Right lobe of liver (tissue), 6 donors: ENCODE results near the gene SCCPDH. TPM values are rescaled to one million over a fixed set of nuclear protein-coding genes. Genes with fewer than 3 reads are reported as not detected.
A peak's percentile ranks its signal among the peaks of the same experiment; 100 is the strongest.

Experiments
- ATAC-seq, 4 donors: fragments of 200-7000 bp; cut with Tn5 transposase; one replicate each; pipeline ENCODE4 v1.9.1; 2020; ENCODE audit warnings: mild to moderate bottlenecking in 4 of 4, moderate library complexity in 4 of 4
- DNase-seq, 3 donors: peaks; one replicate each; pipeline ENCODE4 v3.0.0-alpha.2; 2020
- H3K27ac ChIP-seq, 3 donors: fragments of 200-600 bp; one replicate each; pipeline ENCODE4 v1.8.0; 2022
- H3K27me3 ChIP-seq, 2 donors: fragments of 200-600 bp; one replicate each; pipeline ENCODE4 v1.8.0; 2022
- H3K36me3 ChIP-seq, 4 donors: fragments of 200-600 bp; sonication (generic) in 1 of 4; one replicate each; pipeline versions ENCODE4 v1.5.1 to v1.8.0; 2017 to 2022; ENCODE audit warnings: control low read depth in 1 of 4
- H3K4me1 ChIP-seq, 4 donors: fragments of 200-600 bp; sonication (generic) in 1 of 4; one replicate each; pipeline versions ENCODE4 v1.5.1 to v1.8.0; 2017 to 2022; ENCODE audit warnings: control low read depth in 1 of 4
- H3K4me3 ChIP-seq, 3 donors: fragments of 200-600 bp; one replicate each; pipeline ENCODE4 v1.8.0; 2022
- H3K9me3 ChIP-seq, 4 donors: fragments of 200-600 bp; sonication (generic) in 1 of 4; one replicate each; pipeline versions ENCODE4 v1.5.1 to v1.8.0; 2017 to 2022; ENCODE audit warnings: control low read depth in 1 of 4
- CTCF ChIP-seq, 4 donors: fragments of 200-600 bp in 3 of 4; fragments of 450-650 bp in 1 of 4; IDR thresholded peaks; one replicate each; pipeline versions ENCODE4 v1.5.1 to v1.8.0; 2016 to 2022; ENCODE audit warnings: antibody characterized with exemption in 4 of 4, mild to moderate bottlenecking in 2 of 4
- POLR2A ChIP-seq: fragments of 450-650 bp; IDR thresholded peaks from one replicate; pipeline ENCODE4 v1.6.1; 2017; ENCODE audit warnings: antibody characterized with exemption, mild to moderate bottlenecking
- WGBS: methylation state at CpG from one replicate; pipeline ENCODE4 v1.1.6; 2018; ENCODE audit warnings: low coverage, low lambda C conversion rate; ENCODE audit not compliant: insufficient coverage; ENCODE audit errors: missing lambda C conversion rate; 5-methylcytosine and 5-hydroxymethylcytosine counted together
- intact Hi-C, 2 donors: fragments of 100-400 bp; cut with DNase I; formaldehyde crosslinking; loops; one replicate each; pipeline versions ENCODE4 v1.11.2 to v1.14.1; 2022
- total RNA-seq, 6 experiments: library from RNA; depleted of rRNA in 2 of 6; stranded (reverse); fragments of >200 nt in 2 of 6; fragmentation: NEBNext Ultra II Directional in 3 of 6; extraction: Animal tissue kit (Norgen Biotek cat#: 25700) in 3 of 6; gene quantifications; one replicate each; pipeline versions ENCODE4 v1.1.0 to v1.2.4, GENCODE V29; 2016 to 2023
- donor health status: DM: no; HTN: yes; CAD: no.
- donor health status: DM: no; HTN: no; CAD: no.
- donor health status: DM: no; HTN: no; CAD: no.
- donor health status: DM: no; HTN: yes; CAD: no.
- donor health status: DM: no; HTN: yes; CAD: no.

Gene SCCPDH
- total RNA-seq, 6 experiments from 2014 or later = 80.3 to 125 (median 85.3) TPM

GRCh38 chr1:246782120-246782900, 58.1 kb downstream of the SCCPDH start:
- DNase-seq (no peak), ATAC-seq (peak in 3 of 4 donors; percentile 9 to 31 (median 22))
- H3K4me3 ChIP-seq = no peak overlapping the region
- no peak overlapping the region for H3K27ac ChIP-seq
- no peaks in the 10 kb centered on the region for H3K9me3 ChIP-seq
- no peaks in the 10 kb centered on the region for H3K4me1 ChIP-seq
- no peaks in the 10 kb centered on the region for H3K27me3 ChIP-seq
- peaks cover 0 to 27% (median 9%) of the 10 kb centered on the region in 4 donors for H3K36me3 ChIP-seq
- WGBS = 52% methylated on average over 10 of the region's 16 CpGs
- TF ChIP-seq CTCF (IDR thresholded peaks at IDR 0.05) (no peak), POLR2A (no peak)
- intact Hi-C loops = no loop called here

GRCh38 chr1:246784621-246785493, 60.6 kb downstream of the SCCPDH start:
- Histone ChIP-seq H3K4me1 (peaks cover 0 to 15% (median 2%) of the 10 kb centered on the region in 4 donors), H3K4me3 (no peak overlapping the region), H3K9me3 (no peaks in the 10 kb centered on the region), H3K36me3 (peaks cover 0 to 11% (median 3%) of the 10 kb centered on the region in 4 donors), H3K27me3 (no peaks in the 10 kb centered on the region), H3K27ac (no peak overlapping the region)
- ATAC-seq (peak; percentile 37 to 74 (median 40)), DNase-seq (peak in 1 of 3 donors; percentile 52)
- intact Hi-C loops = no loop called here
- TF ChIP-seq CTCF (IDR thresholded peaks at IDR 0.05) = no peak
- no peak for TF ChIP-seq POLR2A
- WGBS = 34% methylated on average over 12 of the region's 19 CpGs

- peak in 1 of 3 donors; percentile 21 for DNase-seq
- ATAC-seq = no peak
- Histone ChIP-seq H3K4me1 (peaks cover 0 to 15% (median 2%) of the 10 kb centered on the region in 4 donors), H3K36me3 (peaks cover 0 to 3% (median 2%) of the 10 kb centered on the region in 4 donors), H3K27ac (no peak overlapping the region), H3K27me3 (no peaks in the 10 kb centered on the region), H3K9me3 (no peaks in the 10 kb centered on the region), H3K4me3 (no peak overlapping the region)
- no peak for TF ChIP-seq CTCF (IDR thresholded peaks at IDR 0.05)
- TF ChIP-seq POLR2A = no peak
- intact Hi-C loops = no loop called here
- 81% methylated on average over 15 of the region's 18 CpGs for WGBS
Measured at GRCh38 chr1:246785494-246786111, 61.4 kb downstream of the SCCPDH start.

GRCh38 chr1:246786606-246787238, 62.5 kb downstream of the SCCPDH start:
- Histone ChIP-seq H3K27ac (no peak overlapping the region), H3K4me3 (no peak overlapping the region), H3K9me3 (no peaks in the 10 kb centered on the region), H3K27me3 (no peaks in the 10 kb centered on the region), H3K4me1 (peaks cover 0 to 15% (median 2%) of the 10 kb centered on the region in 4 donors), H3K36me3 (no peaks in the 10 kb centered on the region)
- ATAC-seq = peak in 2 of 4 donors; percentile 15 to 35
- peak in 1 of 3 donors; percentile 65 for DNase-seq
- 68% methylated on average over 8 of the region's 19 CpGs for WGBS
- TF ChIP-seq CTCF (IDR thresholded peaks at IDR 0.05) (no peak), POLR2A (no peak)
- intact Hi-C loops = no loop called here
